HepG2 (cell line): ENCODE measurements around the gene CAPS. TPM values are rescaled to one million over a fixed set of nuclear protein-coding genes. Genes with fewer than 3 reads are reported as not detected.
A peak's percentile ranks its signal among the peaks of the same experiment; 100 is the strongest.

Experiments
- ELF4 ChIP-seq: sonication (generic); formaldehyde crosslinking; IDR thresholded peaks from 2 replicates; pipeline ENCODE4 v1.5.0; 2020; ENCODE audit warnings: missing genetic modification reagents, mild to moderate bottlenecking, moderate library complexity, borderline replicate concordance
- FLYWCH1 ChIP-seq: sonication (generic); formaldehyde crosslinking; IDR thresholded peaks from 2 replicates; pipeline ENCODE4 v1.8.1; 2023; ENCODE audit warnings: mild to moderate bottlenecking, missing genetic modification reagents
- HBP1 ChIP-seq: IDR thresholded peaks from 2 replicates; pipeline ENCODE4 v1.6.1; 2016; ENCODE audit warnings: low read depth, control low read depth
- HNF4G ChIP-seq, 2 experiments: sonication (generic) in 1 of 2; formaldehyde crosslinking in 1 of 2; IDR thresholded peaks; 2 replicates each; pipeline versions ENCODE4 v1.4.0 to v1.6.1; 2011 to 2020; ENCODE audit warnings: borderline replicate concordance in 2 of 2, low read depth in 2 of 2, mild to moderate bottlenecking in 2 of 2, low read length in 1 of 2, missing genetic modification reagents in 1 of 2, moderate library complexity in 1 of 2
- MZF1 ChIP-seq: sonication (generic); formaldehyde crosslinking; IDR thresholded peaks from 2 replicates; pipeline ENCODE4 v1.8.1; 2023; ENCODE audit warnings: mild to moderate bottlenecking, missing genetic modification reagents, borderline replicate concordance
- NFKB2 ChIP-seq: sonication (generic); formaldehyde crosslinking; IDR thresholded peaks from 2 replicates; pipeline ENCODE4 v1.4.0; 2020; ENCODE audit warnings: missing genetic modification reagents, borderline replicate concordance
- NR2F6 ChIP-seq, 2 experiments: IDR thresholded peaks; 2 replicates each; pipeline ENCODE4 v1.6.1; 2016; ENCODE audit warnings: antibody characterized with exemption in 1 of 2, mild to moderate bottlenecking in 1 of 2
- REL ChIP-seq: sonication (generic); formaldehyde crosslinking; conservative IDR thresholded peaks from 2 replicates; pipeline ENCODE4 v1.8.0; 2022; ENCODE audit warnings: mild to moderate bottlenecking, missing genetic modification reagents, moderate library complexity
- RFX1 ChIP-seq: fragments of 450-650 bp; IDR thresholded peaks from 2 replicates; pipeline ENCODE4 v1.6.1; 2017
- TCF12 ChIP-seq, 2 experiments: fragments of 450-650 bp in 1 of 2; sonication (generic) in 1 of 2; formaldehyde crosslinking in 1 of 2; IDR thresholded peaks; 2 replicates each; pipeline versions ENCODE4 v1.6.1 to v1.8.0; 2017 to 2022; ENCODE audit warnings: antibody characterized with exemption in 1 of 2, mild to moderate bottlenecking in 1 of 2, missing genetic modification reagents in 1 of 2, moderate library complexity in 1 of 2
- U2AF1 ChIP-seq: fragments of 200-400 bp; formaldehyde crosslinking; optimal IDR thresholded peaks from 2 replicates; pipeline ENCODE3; 2017; ENCODE audit warnings: mild to moderate bottlenecking, low read depth, low read length
- ZNF205 ChIP-seq: IDR thresholded peaks from 2 replicates; pipeline ENCODE4 v1.6.1; 2018; ENCODE audit warnings: missing biosample characterization, missing genetic modification reagents
- ZNF607 ChIP-seq: sonication (generic); formaldehyde crosslinking; IDR thresholded peaks from 2 replicates; pipeline ENCODE4 v1.5.1; 2020; ENCODE audit warnings: missing genetic modification reagents, mild to moderate bottlenecking, borderline replicate concordance
- ZNF615 ChIP-seq: sonication (generic); formaldehyde crosslinking; IDR thresholded peaks from 2 replicates; pipeline ENCODE4 v1.5.0; 2020; ENCODE audit warnings: mild to moderate bottlenecking, missing genetic modification reagents, borderline replicate concordance
- ZNF629 ChIP-seq: sonication (generic); formaldehyde crosslinking; conservative IDR thresholded peaks from 2 replicates; pipeline ENCODE4 v1.5.0; 2020; ENCODE audit warnings: missing genetic modification reagents
- polyA plus RNA-seq, 8 experiments: library from polyadenylated mRNA; depleted of rRNA in 3 of 8; stranded (reverse) in 7 of 8; unstranded in 1 of 8; fragments of >200 nt; fragmentation: Illumina TruSeq in 4 of 8; extraction: Trizol in 4 of 8; gene quantifications; 2 replicates each; pipeline versions ENCODE4 v1.2.1 to v1.2.3, GENCODE V29; 2011 to 2016; ENCODE audit warnings: low read depth in 4 of 8, missing spikeins in 1 of 8, mixed read lengths in 1 of 8; ENCODE audit not compliant: insufficient read depth in 1 of 8
- total RNA-seq, 5 experiments: library from RNA; depleted of rRNA; stranded (reverse); fragments of >200 nt; fragmentation: Illumina TruSeq; extraction: Trizol; gene quantifications; 2 replicates each; pipeline ENCODE4 v1.2.3, GENCODE V29; 2016; ENCODE audit warnings: low read depth in 1 of 5
- TF ChIP-seq, protein P1 (sequence below): sonication (generic); formaldehyde crosslinking; IDR thresholded peaks from 2 replicates; pipeline ENCODE4 v1.5.0; 2020; ENCODE audit warnings: mild to moderate bottlenecking, missing genetic modification reagents, borderline replicate concordance
- TF ChIP-seq, protein P2 (sequence below): sonication (generic); formaldehyde crosslinking; IDR thresholded peaks from 2 replicates; pipeline ENCODE4 v1.5.1; 2020; ENCODE audit warnings: mild to moderate bottlenecking, missing genetic modification reagents
- TF ChIP-seq, protein P3 (sequence below): sonication (generic); formaldehyde crosslinking; IDR thresholded peaks from 2 replicates; pipeline ENCODE4 v1.8.0; 2022; ENCODE audit warnings: missing genetic modification reagents, mild to moderate bottlenecking, inconsistent platforms, borderline replicate concordance

The CAPS gene
- total and polyA plus RNA-seq, 2 of the 13 experiments (the other 11 are each of a cell fraction or from before 2014, with no cell fraction given), result 3.1 TPM

GRCh38 chr19:5913739-5914357, at the start of gene CAPS (continued):
- TF ChIP-seq, protein P1, sequence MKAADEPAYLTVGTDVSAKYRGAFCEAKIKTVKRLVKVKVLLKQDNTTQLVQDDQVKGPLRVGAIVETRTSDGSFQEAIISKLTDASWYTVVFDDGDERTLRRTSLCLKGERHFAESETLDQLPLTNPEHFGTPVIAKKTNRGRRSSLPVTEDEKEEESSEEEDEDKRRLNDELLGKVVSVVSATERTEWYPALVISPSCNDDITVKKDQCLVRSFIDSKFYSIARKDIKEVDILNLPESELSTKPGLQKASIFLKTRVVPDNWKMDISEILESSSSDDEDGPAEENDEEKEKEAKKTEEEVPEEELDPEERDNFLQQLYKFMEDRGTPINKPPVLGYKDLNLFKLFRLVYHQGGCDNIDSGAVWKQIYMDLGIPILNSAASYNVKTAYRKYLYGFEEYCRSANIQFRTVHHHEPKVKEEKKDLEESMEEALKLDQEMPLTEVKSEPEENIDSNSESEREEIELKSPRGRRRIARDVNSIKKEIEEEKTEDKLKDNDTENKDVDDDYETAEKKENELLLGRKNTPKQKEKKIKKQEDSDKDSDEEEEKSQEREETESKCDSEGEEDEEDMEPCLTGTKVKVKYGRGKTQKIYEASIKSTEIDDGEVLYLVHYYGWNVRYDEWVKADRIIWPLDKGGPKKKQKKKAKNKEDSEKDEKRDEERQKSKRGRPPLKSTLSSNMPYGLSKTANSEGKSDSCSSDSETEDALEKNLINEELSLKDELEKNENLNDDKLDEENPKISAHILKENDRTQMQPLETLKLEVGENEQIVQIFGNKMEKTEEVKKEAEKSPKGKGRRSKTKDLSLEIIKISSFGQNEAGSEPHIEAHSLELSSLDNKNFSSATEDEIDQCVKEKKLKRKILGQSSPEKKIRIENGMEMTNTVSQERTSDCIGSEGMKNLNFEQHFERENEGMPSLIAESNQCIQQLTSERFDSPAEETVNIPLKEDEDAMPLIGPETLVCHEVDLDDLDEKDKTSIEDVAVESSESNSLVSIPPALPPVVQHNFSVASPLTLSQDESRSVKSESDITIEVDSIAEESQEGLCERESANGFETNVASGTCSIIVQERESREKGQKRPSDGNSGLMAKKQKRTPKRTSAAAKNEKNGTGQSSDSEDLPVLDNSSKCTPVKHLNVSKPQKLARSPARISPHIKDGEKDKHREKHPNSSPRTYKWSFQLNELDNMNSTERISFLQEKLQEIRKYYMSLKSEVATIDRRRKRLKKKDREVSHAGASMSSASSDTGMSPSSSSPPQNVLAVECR (CRISPR knock-in tag), result no peak
- no peak for TF ChIP-seq ZNF615 (CRISPR knock-in tag)
- TF ChIP-seq HNF4G (IDR thresholded peaks at IDR 0.05; ENCODE audit: borderline replicate concordance, low read depth, low read length), result no peak
- no peak for TF ChIP-seq HNF4G (CRISPR knock-in tag; IDR thresholded peaks at IDR 0.05; ENCODE audit: borderline replicate concordance, low read depth)
- TF ChIP-seq HBP1 (CRISPR knock-in tag), result no peak
- TF ChIP-seq, protein P2, sequence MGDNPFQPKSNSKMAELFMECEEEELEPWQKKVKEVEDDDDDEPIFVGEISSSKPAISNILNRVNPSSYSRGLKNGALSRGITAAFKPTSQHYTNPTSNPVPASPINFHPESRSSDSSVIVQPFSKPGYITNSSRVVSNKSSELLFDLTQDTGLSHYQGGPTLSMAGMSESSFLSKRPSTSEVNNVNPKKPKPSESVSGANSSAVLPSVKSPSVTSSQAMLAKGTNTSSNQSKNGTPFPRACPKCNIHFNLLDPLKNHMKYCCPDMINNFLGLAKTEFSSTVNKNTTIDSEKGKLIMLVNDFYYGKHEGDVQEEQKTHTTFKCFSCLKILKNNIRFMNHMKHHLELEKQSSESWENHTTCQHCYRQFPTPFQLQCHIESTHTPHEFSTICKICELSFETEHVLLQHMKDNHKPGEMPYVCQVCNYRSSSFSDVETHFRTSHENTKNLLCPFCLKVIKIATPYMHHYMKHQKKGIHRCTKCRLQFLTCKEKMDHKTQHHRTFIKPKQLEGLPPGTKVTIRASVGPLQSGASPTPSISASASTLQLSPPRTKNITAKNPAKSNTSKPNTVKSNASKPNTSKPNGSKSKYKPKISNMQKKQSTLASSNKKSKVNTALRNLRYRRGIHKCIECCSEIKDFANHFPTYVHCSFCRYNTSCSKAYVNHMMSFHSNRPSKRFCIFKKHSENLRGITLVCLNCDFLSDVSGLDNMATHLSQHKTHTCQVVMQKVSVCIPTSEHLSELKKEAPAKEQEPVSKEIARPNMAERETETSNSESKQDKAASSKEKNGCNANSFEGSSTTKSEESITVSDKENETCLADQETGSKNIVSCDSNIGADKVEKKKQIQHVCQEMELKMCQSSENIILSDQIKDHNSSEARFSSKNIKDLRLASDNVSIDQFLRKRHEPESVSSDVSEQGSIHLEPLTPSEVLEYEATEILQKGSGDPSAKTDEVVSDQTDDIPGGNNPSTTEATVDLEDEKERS (CRISPR knock-in tag), result no peak
- TF ChIP-seq ZNF629 (CRISPR knock-in tag), result no peak
- TF ChIP-seq RFX1, result no peak
- TF ChIP-seq MZF1 (CRISPR knock-in tag), result no peak
- no peak for TF ChIP-seq FLYWCH1 (CRISPR knock-in tag)
- no peak for TF ChIP-seq TCF12 (IDR thresholded peaks at IDR 0.05)
- TF ChIP-seq TCF12 (CRISPR knock-in tag; IDR thresholded peaks at IDR 0.05), result no peak
- TF ChIP-seq, protein P3, sequence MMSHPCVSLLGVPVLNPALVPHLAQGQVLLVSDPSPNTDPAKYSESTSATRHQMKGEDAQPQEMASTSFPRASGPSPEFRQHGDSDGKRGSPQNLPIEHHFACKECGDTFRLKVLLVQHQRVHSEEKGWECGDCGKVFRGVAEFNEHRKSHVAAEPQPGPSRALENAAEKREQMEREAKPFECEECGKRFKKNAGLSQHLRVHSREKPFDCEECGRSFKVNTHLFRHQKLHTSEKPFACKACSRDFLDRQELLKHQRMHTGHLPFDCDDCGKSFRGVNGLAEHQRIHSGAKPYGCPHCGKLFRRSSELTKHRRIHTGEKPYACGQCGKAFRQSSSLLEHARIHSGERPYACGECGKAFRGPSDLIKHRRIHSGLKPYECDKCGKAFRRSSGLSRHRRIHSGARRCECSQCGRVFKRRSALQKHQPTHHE (CRISPR knock-in tag), result no peak
- TF ChIP-seq ZNF205, result no peak
- TF ChIP-seq ELF4 (CRISPR knock-in tag), result no peak
- peak; percentile 68 for TF ChIP-seq U2AF1
- TF ChIP-seq NR2F6 (IDR thresholded peaks at IDR 0.05), result no peak
- no peak for TF ChIP-seq NR2F6 (CRISPR knock-in tag; IDR thresholded peaks at IDR 0.05)
- TF ChIP-seq NFKB2 (CRISPR knock-in tag), result no peak
- TF ChIP-seq ZNF607, result no peak
- no peak for TF ChIP-seq REL (CRISPR knock-in tag)
